Neural crest cell (in vitro differentiated cells): Measurements from ENCODE around the gene SLC5A4. TPM values are rescaled to one million over a fixed set of nuclear protein-coding genes. Genes with fewer than 3 reads are reported as not detected.

Experiments
- DNase-seq: peaks from one replicate; pipeline ENCODE4 v3.0.0; 2021; ENCODE audit warnings: low read depth, mixed read lengths, low spot score
- H3K27ac Mint-ChIP-seq: one replicate; pipeline ENCODE4 v1.8.0; 2021; ENCODE audit warnings: mild to moderate bottlenecking, mixed read lengths; ENCODE audit not compliant: unreplicated experiment
- H3K27me3 Mint-ChIP-seq: 2 replicates; pipeline ENCODE4 v1.8.0; 2021; ENCODE audit warnings: low read depth, mild to moderate bottlenecking, mixed read lengths
- H3K36me3 Mint-ChIP-seq: 2 replicates; pipeline ENCODE4 v1.8.0; 2021; ENCODE audit warnings: low read depth, mild to moderate bottlenecking, mixed read lengths
- H3K4me1 Mint-ChIP-seq: 2 replicates; pipeline ENCODE4 v1.8.0; 2021; ENCODE audit warnings: mixed read lengths
- H3K4me3 Mint-ChIP-seq: one replicate; pipeline ENCODE4 v1.8.0; 2021; ENCODE audit warnings: mild to moderate bottlenecking, mixed read lengths
- H3K9me3 Mint-ChIP-seq: 2 replicates; pipeline ENCODE4 v1.8.0; 2021; ENCODE audit warnings: mixed read lengths
- CTCF ChIP-seq: fragments of 200-600 bp; sonication (generic); conservative IDR thresholded peaks from 2 replicates; pipeline ENCODE4 v1.5.0; 2021; ENCODE audit warnings: antibody characterized with exemption, mild to moderate bottlenecking
- total RNA-seq: library from RNA; stranded (reverse); gene quantifications from 2 replicates; pipeline ENCODE4 v1.2.1, GENCODE V29; 2021

The SLC5A4 gene
- total RNA-seq, 1 donor from 2014 or later: 0.23 TPM

DNA sequence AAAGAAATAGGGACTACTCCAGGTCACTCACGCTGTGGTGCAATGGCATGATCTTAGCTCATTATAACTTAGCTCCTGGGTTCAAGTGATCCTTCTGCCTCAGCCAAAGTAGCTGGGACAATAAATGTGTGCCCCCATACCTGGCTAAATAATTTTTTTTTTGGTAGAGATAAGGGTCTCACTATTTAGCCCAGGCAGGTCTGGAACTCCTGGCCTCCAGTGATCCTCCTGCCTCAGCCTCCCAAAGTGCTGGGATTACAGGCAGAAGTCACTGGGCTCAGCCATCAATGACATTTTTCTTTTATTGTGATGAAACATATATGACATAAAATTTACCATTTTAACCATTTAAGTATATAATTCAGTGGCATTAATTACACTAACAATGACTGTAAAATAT, 10.6 kb downstream of the SLC5A4 start:
- no peaks in the 10 kb centered on the region for H3K4me1 Mint-ChIP-seq
- TF ChIP-seq CTCF: no peak
- no peaks in the 10 kb centered on the region for H3K36me3 Mint-ChIP-seq
- no peak overlapping the region for H3K4me3 Mint-ChIP-seq
- H3K27me3 Mint-ChIP-seq: no peaks in the 10 kb centered on the region
- DNase-seq: no peak
- no peak overlapping the region for H3K27ac Mint-ChIP-seq
- no peaks in the 10 kb centered on the region for H3K9me3 Mint-ChIP-seq

GRCh38 chr22:32240461-32240860, 14.7 kb downstream of the SLC5A4 start:
- Mint-ChIP-seq H3K9me3 (no peaks in the 10 kb centered on the region), H3K27me3 (no peaks in the 10 kb centered on the region), H3K36me3 (no peaks in the 10 kb centered on the region), H3K4me3 (no peak overlapping the region), H3K27ac (no peak overlapping the region), H3K4me1 (no peaks in the 10 kb centered on the region)
- DNase-seq: no peak
- TF ChIP-seq CTCF: no peak

GRCh38 chr22:32237906-32238305, 17.2 kb downstream of the SLC5A4 start:
- Mint-ChIP-seq H3K36me3 (no peaks in the 10 kb centered on the region), H3K27ac (no peak overlapping the region), H3K27me3 (no peaks in the 10 kb centered on the region), H3K9me3 (no peaks in the 10 kb centered on the region), H3K4me3 (no peak overlapping the region), H3K4me1 (peaks cover 6% of the 10 kb centered on the region)
- no peak for DNase-seq
- TF ChIP-seq CTCF: no peak

DNA sequence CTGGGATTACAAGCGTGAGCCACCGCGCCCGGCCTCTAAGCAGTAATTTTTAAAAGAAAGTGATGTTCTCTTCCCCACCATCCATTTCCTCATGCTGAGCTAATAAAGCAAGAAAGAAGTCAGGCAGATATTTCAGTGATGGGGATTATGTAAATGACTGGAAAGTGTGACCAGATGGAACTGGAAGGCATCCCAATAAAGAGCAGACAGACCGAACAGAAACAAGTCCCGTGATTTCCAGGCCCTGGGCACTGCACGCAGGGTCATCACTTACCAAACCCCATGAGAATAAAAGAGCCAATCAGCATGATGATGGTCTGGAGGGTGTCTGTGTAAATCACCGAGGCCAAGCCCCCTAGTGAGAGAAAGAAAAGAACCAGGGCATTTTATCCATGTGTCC, 18.2 kb downstream of the SLC5A4 start:
- no peak for DNase-seq
- Mint-ChIP-seq H3K4me1 (peaks cover 13% of the 10 kb centered on the region), H3K4me3 (no peak overlapping the region), H3K27ac (no peak overlapping the region), H3K9me3 (no peaks in the 10 kb centered on the region), H3K36me3 (no peaks in the 10 kb centered on the region), H3K27me3 (no peaks in the 10 kb centered on the region)
- no peak for TF ChIP-seq CTCF

GRCh38 chr22:32233091-32233490, 22.1 kb downstream of the SLC5A4 start:
- H3K4me3 Mint-ChIP-seq: no peak overlapping the region
- DNase-seq: no peak
- no peak overlapping the region for H3K27ac Mint-ChIP-seq
- H3K9me3 Mint-ChIP-seq: no peaks in the 10 kb centered on the region
- H3K4me1 Mint-ChIP-seq: peaks cover 13% of the 10 kb centered on the region
- H3K36me3 Mint-ChIP-seq: peaks cover 3% of the 10 kb centered on the region
- TF ChIP-seq CTCF: no peak
- H3K27me3 Mint-ChIP-seq: peaks cover 18% of the 10 kb centered on the region
